HG02623 (cell line): ENCODE measurements around the gene EPHA1.

Source experiments
- ATAC-seq: cut with Tn5 transposase; IDR thresholded peaks from one replicate; pipeline ENCODE4 v1.9.1; 2021; ENCODE audit warnings: moderate library complexity; ENCODE audit not compliant: unreplicated experiment

Gene EPHA1

GRCh38 chr7:143375298-143376034 lies 33.2 kb downstream of the EPHA1 start:
- no peak for ATAC-seq

GRCh38 chr7:143374561-143374960 lies 34.1 kb downstream of the EPHA1 start:
- ATAC-seq = no peak

GRCh38 chr7:143373255-143373794 lies 35.3 kb downstream of the EPHA1 start:
- no peak for ATAC-seq

- no peak for ATAC-seq
Measured at GRCh38 chr7:143372070-143372469, 36.6 kb downstream of the EPHA1 start.

DNA sequence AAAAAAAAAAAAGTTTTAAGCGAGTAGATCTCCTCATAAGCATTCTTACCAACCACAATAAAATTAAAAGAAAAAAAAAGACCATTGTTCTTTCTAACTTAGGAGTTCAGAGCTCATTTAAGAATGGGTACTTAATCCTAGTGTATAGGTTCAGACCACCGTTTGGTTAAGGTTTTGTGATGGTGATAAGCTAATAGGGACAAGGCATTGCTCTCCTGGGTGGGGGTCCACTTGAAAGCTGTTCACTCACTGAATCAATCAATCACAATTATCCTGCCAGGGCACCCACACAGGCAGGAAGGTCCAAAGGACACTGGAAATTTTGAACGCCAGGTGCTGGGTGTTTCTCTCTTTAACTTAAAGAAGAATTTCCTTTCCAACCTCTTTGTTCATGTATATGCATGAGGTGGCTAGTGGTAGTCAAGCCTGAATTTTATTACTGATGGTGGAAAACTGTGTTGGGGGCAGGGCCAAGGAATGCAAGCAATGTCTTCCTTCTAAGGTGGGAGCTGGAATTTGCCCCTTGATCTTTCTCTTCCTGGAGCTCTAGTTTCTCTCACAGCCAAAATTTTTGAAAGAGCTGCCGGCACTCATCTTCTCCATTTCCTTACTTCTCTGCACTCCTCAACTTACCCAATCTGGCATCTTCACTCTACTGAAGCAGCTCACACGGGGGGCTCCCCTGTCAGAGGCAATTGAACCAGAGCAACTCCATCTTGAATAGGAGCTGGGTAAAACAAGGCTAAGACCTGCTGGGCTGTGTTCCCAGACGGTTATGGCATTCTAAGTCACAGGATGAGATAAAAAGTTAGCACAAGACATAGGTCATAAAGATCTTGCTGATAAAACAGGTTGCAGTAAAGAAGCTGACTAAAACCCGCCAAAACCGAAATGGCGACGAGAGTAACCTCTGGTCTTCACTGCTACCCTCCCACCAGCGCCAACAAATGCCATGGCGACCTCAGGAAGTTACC lies 38.7 kb downstream of the EPHA1 start:
- ATAC-seq = no peak

DNA sequence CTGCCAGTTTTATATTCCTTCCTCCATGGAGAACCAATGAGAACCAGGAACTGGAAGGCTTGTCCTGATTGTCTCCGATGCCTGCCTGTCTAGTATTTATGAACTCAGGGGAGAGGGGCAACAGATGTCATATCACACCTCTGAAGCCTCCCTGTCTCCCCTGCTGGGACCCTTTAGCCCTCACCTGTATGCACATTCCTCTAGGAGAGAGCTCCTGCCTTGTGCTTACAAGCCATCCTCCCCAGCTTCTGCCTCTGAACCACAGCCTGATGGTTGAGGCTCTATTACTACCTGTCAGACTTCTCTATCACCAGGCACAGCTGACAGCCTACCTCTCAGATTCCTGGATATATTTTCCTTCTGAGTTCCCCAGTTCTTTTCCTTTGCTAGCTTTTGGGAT lies 40.3 kb downstream of the EPHA1 start:
- ATAC-seq = no peak

DNA sequence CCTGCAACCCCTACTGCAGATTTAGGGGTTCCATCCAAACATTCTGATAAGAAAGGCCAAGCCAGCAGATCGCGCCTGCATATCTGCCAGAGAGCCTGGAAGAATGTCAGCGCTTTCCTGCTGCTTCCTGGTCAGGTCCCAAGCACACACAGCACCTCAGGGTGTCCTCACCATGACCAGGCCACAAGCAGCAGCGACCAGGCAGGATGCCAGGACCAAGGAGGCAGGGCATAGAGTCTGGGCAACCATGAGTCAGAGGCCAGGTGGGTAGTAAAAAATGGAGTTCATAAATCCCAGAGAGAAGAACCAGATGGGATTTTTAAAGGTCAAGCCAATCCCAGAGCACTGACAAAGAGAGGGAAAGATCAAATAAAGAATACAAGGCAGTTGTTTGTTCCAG lies 40.7 kb downstream of the EPHA1 start:
- no peak for ATAC-seq

DNA sequence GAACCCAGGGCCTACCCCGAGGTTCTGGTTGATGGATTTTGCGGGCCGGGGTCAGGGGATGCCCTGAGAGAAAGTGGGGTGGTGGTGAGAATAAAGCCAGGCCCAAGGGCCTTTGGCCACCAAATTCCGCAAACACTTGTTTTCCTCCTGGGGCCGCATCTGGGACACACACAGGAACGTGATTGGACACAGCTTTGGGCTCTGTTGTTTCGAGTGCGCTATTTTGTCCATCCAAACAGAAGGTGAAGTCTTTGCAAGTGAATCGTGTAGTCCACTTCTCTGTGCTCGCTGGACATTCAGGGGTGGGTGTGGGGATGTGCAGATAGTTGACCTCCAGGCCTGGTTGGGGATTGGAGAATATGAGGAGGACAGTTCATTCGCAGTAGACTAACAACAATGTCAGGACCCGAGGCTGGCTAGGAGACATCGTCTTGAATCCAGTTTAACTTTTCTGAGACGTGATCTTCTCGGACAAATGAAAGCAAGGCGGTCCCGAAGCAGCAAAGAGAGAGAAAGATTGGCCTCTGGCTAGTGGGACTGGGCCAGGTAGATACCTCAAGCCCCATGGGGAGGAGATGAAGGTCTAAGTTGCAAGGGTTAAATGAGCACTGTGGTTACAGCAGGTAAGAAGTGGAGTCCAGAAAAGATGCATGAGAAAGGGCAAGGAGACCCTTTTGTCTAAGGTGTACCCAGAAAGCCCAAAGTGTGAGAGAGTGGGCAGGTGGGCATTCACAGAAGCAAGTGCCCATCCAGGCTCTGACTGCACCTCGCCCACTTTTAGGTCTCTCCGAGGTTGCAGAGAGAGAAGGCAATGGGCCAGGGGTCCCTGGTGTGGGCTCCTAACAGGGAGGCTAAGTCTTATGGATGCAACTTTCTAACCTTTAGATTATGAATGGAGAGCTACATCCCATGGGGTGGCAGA lies 45.4 kb downstream of the EPHA1 start:
- ATAC-seq = no peak

GRCh38 chr7:143362131-143363015 lies 46.3 kb downstream of the EPHA1 start, which contains the start of gene FAM131B:
FAM131B (minus strand) TSS chr7:143362713; CDS start chr7:143362603, 110 bp downstream.
- no peak for ATAC-seq

- no peak for ATAC-seq
Measured at GRCh38 chr7:143361552-143362130, 47.0 kb downstream of the EPHA1 start.

DNA sequence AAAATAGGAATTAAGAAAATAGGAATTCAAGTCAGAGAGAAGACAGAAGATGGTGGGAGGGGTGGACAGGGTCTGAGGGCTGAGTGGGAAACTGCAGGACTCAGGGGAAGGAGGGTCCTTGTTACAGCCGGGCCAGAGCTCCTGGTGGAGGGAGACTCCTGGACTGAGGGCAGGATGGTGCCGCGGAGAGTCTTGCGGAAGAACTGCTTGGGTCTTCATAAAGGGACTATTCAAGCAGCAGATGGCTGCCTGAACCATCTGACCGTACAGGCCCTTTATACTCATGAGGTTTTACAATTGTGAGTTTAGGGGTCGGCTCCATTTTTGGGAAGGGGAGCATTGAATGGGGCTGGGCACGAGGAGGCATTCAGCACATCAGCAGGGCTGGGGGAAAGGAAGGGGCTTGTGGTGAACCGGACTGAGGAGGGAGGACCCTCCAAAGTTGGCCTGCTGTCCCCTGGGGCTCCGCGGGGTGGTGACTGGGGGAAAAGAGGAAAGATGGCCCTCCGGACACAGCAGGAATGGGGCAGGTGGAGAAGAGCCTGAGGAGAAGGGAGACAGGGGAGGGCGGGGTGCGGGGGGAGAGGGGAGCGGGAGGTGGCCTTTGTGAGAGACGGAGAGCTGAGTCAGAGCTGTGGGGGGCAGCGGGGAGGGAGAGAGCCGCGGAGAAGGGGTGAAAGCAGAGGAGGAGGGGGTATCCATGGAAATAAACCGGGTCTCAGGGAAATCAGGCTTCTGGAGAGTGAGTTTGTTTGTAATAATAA lies 47.7 kb downstream of the EPHA1 start:
- ATAC-seq = no peak

DNA sequence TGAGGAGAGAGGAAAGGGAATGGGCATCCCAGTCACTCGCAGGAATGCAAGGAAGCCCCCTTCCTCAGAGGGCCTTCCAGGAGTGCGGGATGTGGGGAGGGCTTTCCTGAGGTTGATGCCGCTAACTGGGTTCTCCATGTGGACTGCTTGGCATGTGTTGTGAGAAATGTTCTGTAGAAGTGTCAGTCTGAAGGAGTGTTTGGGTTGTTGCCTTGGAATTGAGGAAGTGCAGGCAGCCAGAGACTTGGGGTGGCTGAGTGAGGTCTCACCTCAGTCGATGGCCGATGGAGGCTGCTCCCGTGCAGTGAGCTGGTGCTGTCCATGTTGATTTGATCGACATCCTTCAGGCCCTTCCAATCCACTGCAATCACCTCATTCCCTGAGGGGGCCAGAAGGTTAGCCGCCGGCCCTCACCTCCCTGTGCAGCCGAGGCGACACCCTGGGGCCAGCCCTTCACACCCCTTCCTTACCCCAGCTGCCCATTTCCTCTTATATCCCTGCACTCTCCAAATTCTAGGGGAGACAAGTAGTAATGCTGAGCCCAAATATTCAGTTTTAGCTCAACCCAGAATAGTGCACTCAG lies 48.8 kb downstream of the EPHA1 start:
- ATAC-seq = no peak

GRCh38 chr7:143358626-143359025 lies 50.0 kb downstream of the EPHA1 start:
- no peak for ATAC-seq

DNA sequence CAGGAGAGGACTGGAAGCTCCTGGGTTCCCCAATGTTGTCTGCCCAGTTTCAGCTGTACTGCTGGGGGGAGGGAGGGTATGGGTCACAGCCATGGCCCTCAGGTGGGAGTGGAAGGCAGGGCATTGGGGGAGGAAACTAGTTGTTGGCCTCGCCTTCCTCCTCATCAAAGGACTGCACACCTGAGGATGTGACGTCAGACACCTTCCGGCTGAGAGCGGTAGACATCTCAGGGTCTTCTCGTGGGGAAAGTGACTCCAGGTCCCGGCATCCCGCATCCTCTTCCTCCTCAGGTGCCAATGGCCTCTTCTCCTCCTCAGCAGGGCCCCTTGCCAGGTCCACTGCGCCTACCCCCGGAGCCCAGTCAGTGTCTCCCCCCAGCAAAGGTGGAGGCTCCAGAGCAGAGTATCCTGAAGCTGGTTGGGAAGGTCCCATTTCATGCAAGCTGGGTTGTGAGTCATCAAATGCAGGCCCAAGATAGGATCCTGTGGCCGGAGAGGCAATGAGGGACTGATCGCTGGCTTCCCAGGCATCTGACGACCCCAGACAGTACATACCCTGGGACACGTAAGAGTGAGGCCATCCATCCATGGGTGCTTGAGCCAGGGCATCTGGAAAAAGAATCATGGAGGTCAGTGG lies 52.1 kb downstream of the EPHA1 start:
- ATAC-seq = no peak

DNA sequence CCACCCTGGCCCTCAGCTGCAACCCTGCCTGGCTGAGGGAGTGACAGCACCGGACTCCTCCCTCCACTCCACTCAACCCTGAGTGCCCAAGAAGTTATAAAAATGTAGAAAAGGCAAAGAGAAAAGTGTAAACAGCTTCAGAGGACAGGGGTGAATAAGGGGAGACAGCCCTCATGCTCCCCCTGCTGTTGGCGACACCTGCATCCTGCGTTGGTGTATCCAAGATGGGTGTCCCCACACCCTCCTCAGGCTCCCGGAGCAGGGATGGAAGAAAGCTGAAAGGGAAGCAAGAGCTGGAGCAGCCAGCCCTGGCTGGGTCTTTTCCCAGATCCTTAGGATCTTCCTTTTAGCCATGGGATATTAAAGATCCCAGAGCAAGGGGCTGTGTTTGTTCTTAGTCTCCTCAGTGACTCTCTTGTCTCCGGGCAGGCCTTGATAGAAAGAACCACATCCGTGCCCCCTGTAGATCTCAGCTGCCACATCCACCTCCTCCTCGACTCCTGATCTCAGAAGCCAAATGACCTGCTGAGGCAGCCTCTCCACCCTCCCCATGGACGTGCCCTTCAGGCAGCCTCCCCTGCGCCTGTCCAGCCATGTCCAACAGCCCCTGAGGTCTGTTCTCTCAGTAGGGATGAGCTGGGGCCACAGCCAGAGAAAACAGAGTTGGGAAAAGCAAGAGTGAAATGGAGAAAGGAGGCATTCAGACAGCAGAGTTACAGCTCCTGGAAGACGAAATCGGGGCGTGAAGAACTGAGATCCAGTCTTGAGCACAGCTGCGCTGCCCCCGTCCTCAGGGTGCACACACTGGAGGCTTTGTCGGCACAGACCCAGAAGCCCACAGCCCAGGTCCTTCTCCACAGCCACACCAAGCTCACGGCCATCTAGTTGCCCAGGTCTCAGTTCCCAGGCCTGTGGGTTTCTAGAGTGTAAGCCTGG lies 52.9 kb downstream of the EPHA1 start:
- no peak for ATAC-seq

- ATAC-seq = no peak
Measured at GRCh38 chr7:143354965-143355364, 53.7 kb downstream of the EPHA1 start.

DNA sequence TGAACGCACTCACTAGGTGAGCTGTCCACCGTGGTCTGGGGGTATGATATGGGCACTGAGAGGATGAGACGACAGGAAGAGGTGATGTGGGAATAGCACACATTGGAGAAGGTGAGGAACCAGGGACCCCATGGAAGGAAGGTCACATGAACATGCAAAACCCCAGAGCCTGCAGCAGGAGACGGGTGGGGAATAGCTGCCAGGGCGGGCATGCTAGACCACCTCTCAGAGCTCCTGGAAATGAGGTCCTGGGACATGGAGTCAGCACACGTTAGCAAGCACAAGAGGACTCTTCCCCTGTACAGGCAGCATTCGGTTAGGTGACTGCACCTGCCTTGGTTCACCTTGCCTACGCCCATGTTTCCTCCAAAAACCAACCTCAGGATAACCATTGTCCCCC lies 54.3 kb downstream of the EPHA1 start:
- ATAC-seq = no peak
